ENCODE data around the gene OR10J5. TPM values are rescaled to one million over a fixed set of nuclear protein-coding genes. Genes with fewer than 3 reads are reported as not detected.

The OR10J5 gene
- total RNA-seq, 1 experiment from 2014 or later = not detected

DNA sequence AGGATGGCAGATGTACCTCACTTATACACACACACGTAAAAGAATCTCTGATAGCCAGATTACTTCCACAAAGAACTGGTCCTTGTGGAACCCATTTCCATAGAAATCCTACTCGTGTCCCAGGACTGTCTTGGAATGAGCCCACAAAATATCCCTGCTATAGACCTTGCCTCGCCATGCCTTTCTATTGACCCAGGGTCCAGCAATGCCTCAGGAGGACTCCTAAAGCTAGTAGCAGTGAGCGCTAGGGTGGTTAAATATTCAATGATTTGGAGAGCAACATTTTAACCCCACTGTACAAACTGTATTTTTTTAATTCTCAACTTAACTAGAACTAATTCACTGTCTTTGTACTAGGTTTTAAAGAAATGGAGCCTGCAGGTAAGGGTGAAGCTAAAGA lies 26.9 kb downstream of the OR10J5 start:
- no peak overlapping the region for H3K4me3 Mint-ChIP-seq
- POLR2A ChIA-PET = no interaction called here
- no peak overlapping the region for H3K27ac Mint-ChIP-seq
- ATAC-seq (no peak), DNase-seq (ENCODE audit: low spot score) (no peak)
- H3K27me3 Mint-ChIP-seq (ENCODE audit: low read depth) = no peaks in the 10 kb centered on the region
- CTCF ChIA-PET = no interaction called here
- H3K9me3 Mint-ChIP-seq = peaks cover 27% of the 10 kb centered on the region
- no peak for TF ChIP-seq IRF2 (CRISPR knock-in tag; IDR thresholded peaks at IDR 0.05; ENCODE audit: borderline replicate concordance, low read depth)
- TF ChIP-seq CREB1 (CRISPR knock-in tag; IDR thresholded peaks at IDR 0.05) = no peak
- TF ChIP-seq FOXK1 (CRISPR knock-in tag; IDR thresholded peaks at IDR 0.05) = no peak
- TF ChIP-seq JAZF1 (CRISPR knock-in tag; IDR thresholded peaks at IDR 0.05) = no peak
- TF ChIP-seq, protein P1, sequence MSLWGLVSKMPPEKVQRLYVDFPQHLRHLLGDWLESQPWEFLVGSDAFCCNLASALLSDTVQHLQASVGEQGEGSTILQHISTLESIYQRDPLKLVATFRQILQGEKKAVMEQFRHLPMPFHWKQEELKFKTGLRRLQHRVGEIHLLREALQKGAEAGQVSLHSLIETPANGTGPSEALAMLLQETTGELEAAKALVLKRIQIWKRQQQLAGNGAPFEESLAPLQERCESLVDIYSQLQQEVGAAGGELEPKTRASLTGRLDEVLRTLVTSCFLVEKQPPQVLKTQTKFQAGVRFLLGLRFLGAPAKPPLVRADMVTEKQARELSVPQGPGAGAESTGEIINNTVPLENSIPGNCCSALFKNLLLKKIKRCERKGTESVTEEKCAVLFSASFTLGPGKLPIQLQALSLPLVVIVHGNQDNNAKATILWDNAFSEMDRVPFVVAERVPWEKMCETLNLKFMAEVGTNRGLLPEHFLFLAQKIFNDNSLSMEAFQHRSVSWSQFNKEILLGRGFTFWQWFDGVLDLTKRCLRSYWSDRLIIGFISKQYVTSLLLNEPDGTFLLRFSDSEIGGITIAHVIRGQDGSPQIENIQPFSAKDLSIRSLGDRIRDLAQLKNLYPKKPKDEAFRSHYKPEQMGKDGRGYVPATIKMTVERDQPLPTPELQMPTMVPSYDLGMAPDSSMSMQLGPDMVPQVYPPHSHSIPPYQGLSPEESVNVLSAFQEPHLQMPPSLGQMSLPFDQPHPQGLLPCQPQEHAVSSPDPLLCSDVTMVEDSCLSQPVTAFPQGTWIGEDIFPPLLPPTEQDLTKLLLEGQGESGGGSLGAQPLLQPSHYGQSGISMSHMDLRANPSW (CRISPR knock-in tag; conservative IDR thresholded peaks at IDR 0.05; ENCODE audit: low read depth) = no peak
- no peak for TF ChIP-seq ZNF263 (CRISPR knock-in tag; IDR thresholded peaks at IDR 0.05; ENCODE audit: low read depth)
- no peak for TF ChIP-seq ESRRA (CRISPR knock-in tag; IDR thresholded peaks at IDR 0.05; ENCODE audit: borderline replicate concordance)
- TF ChIP-seq ZNF671 (CRISPR knock-in tag; IDR thresholded peaks at IDR 0.05) = no peak
- no peak for TF ChIP-seq ZNF219 (CRISPR knock-in tag; IDR thresholded peaks at IDR 0.05; ENCODE audit: borderline replicate concordance)
- no peak for TF ChIP-seq ZNF232 (CRISPR knock-in tag; IDR thresholded peaks at IDR 0.05)
- no peaks in the 10 kb centered on the region for H3K36me3 Mint-ChIP-seq
- H3K4me1 Mint-ChIP-seq = no peaks in the 10 kb centered on the region

DNA sequence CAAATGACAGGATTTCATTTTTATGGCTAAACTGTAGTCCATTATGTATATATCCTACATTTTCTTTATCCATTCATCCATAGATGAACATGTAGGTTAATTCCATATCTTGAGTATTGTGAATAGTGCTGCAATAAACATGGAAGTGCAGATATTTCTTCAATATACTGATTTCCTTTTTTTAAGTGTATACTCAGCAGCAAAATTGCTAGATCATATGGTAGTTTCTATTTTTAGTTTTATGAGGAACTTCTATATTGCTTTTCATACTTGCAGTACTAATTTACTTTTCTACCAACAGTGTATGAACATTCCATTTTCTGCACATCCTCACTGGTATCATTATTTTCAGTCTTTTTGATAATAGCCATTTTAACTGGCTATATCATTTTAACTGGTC lies 30.1 kb downstream of the OR10J5 start:
- DNase-seq (ENCODE audit: low spot score) (no peak), ATAC-seq (no peak)
- no peak overlapping the region for H3K27ac Mint-ChIP-seq
- CTCF ChIA-PET = no interaction called here
- H3K4me1 Mint-ChIP-seq = no peaks in the 10 kb centered on the region
- H3K4me3 Mint-ChIP-seq = no peak overlapping the region
- no peaks in the 10 kb centered on the region for H3K36me3 Mint-ChIP-seq
- POLR2A ChIA-PET = no interaction called here
- H3K9me3 Mint-ChIP-seq = peaks cover 27% of the 10 kb centered on the region
- no peaks in the 10 kb centered on the region for H3K27me3 Mint-ChIP-seq (ENCODE audit: low read depth)
- TF ChIP-seq, protein P2, sequence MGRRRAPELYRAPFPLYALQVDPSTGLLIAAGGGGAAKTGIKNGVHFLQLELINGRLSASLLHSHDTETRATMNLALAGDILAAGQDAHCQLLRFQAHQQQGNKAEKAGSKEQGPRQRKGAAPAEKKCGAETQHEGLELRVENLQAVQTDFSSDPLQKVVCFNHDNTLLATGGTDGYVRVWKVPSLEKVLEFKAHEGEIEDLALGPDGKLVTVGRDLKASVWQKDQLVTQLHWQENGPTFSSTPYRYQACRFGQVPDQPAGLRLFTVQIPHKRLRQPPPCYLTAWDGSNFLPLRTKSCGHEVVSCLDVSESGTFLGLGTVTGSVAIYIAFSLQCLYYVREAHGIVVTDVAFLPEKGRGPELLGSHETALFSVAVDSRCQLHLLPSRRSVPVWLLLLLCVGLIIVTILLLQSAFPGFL (CRISPR knock-in tag; IDR thresholded peaks at IDR 0.05; ENCODE audit: borderline replicate concordance) = no peak
- TF ChIP-seq ZNF219 (CRISPR knock-in tag; IDR thresholded peaks at IDR 0.05; ENCODE audit: borderline replicate concordance) (no peak), TEAD4 (CRISPR knock-in tag; IDR thresholded peaks at IDR 0.05) (no peak), CBFB (CRISPR knock-in tag; IDR thresholded peaks at IDR 0.05; ENCODE audit: low read depth) (no peak), NR1H2 (CRISPR knock-in tag; IDR thresholded peaks at IDR 0.05) (no peak), ATF1 (CRISPR knock-in tag; IDR thresholded peaks at IDR 0.05) (no peak), NFE2L1 (CRISPR knock-in tag; IDR thresholded peaks at IDR 0.05) (no peak), ESRRA (CRISPR knock-in tag; IDR thresholded peaks at IDR 0.05; ENCODE audit: borderline replicate concordance) (no peak), RELA (CRISPR knock-in tag; IDR thresholded peaks at IDR 0.05; ENCODE audit: borderline replicate concordance) (no peak), RORB (CRISPR knock-in tag; IDR thresholded peaks at IDR 0.05) (no peak), JUN (CRISPR knock-in tag; IDR thresholded peaks at IDR 0.05) (no peak)
- TF ChIP-seq, protein P3, sequence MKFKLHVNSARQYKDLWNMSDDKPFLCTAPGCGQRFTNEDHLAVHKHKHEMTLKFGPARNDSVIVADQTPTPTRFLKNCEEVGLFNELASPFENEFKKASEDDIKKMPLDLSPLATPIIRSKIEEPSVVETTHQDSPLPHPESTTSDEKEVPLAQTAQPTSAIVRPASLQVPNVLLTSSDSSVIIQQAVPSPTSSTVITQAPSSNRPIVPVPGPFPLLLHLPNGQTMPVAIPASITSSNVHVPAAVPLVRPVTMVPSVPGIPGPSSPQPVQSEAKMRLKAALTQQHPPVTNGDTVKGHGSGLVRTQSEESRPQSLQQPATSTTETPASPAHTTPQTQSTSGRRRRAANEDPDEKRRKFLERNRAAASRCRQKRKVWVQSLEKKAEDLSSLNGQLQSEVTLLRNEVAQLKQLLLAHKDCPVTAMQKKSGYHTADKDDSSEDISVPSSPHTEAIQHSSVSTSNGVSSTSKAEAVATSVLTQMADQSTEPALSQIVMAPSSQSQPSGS (CRISPR knock-in tag; IDR thresholded peaks at IDR 0.05; ENCODE audit: borderline replicate concordance, low read depth) = no peak
- TF ChIP-seq, protein P4, sequence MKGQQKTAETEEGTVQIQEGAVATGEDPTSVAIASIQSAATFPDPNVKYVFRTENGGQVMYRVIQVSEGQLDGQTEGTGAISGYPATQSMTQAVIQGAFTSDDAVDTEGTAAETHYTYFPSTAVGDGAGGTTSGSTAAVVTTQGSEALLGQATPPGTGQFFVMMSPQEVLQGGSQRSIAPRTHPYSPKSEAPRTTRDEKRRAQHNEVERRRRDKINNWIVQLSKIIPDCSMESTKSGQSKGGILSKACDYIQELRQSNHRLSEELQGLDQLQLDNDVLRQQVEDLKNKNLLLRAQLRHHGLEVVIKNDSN (CRISPR knock-in tag; IDR thresholded peaks at IDR 0.05) = no peak
- TF ChIP-seq, protein P1 (CRISPR knock-in tag; conservative IDR thresholded peaks at IDR 0.05; ENCODE audit: low read depth) = no peak
- TF ChIP-seq, protein P5, sequence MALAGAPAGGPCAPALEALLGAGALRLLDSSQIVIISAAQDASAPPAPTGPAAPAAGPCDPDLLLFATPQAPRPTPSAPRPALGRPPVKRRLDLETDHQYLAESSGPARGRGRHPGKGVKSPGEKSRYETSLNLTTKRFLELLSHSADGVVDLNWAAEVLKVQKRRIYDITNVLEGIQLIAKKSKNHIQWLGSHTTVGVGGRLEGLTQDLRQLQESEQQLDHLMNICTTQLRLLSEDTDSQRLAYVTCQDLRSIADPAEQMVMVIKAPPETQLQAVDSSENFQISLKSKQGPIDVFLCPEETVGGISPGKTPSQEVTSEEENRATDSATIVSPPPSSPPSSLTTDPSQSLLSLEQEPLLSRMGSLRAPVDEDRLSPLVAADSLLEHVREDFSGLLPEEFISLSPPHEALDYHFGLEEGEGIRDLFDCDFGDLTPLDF (CRISPR knock-in tag; IDR thresholded peaks at IDR 0.05) = no peak
- TF ChIP-seq, protein P6, sequence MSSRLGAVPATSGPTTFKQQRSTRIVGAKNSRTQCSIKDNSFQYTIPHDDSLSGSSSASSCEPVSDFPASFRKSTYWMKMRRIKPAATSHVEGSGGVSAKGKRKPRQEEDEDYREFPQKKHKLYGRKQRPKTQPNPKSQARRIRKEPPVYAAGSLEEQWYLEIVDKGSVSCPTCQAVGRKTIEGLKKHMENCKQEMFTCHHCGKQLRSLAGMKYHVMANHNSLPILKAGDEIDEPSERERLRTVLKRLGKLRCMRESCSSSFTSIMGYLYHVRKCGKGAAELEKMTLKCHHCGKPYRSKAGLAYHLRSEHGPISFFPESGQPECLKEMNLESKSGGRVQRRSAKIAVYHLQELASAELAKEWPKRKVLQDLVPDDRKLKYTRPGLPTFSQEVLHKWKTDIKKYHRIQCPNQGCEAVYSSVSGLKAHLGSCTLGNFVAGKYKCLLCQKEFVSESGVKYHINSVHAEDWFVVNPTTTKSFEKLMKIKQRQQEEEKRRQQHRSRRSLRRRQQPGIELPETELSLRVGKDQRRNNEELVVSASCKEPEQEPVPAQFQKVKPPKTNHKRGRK (CRISPR knock-in tag; IDR thresholded peaks at IDR 0.05; ENCODE audit: borderline replicate concordance) = no peak
